H1 (cell line): ENCODE measurements around the gene DVL1. TPM values are rescaled to one million over a fixed set of nuclear protein-coding genes. Genes with fewer than 3 reads are reported as not detected.

Experiments
- CTCF ChIA-PET: fragments of 300-600 bp; sonication (Branson Sonifier 250); formaldehyde crosslinking; loops from one replicate; lab custom pipeline; 2021; ENCODE audit not compliant: partially characterized antibody; lab: Charles Lee
- POLR2A ChIA-PET: fragments of 300-600 bp; sonication (Branson Sonifier 250); formaldehyde crosslinking; loops from one replicate; lab custom pipeline; 2021; ENCODE audit warnings: inconsistent platforms; ENCODE audit not compliant: partially characterized antibody; lab: Charles Lee
- DNase-seq, 2 experiments: peaks; one replicate each; pipeline versions ENCODE4 v3.0.0 to v3.0.0-alpha.2; 2010 to 2022; ENCODE audit warnings: low spot score in 2 of 2, low read depth in 1 of 2, mixed read lengths in 1 of 2
- FAIRE-seq: peaks from 2 replicates; lab custom pipeline; 2011; peaks lifted over from hg19 to GRCh38; lab: Jason Lieb, UNC
- H2AFZ ChIP-seq: 2 replicates; pipeline ENCODE4 v1.8.1; 2012; ENCODE audit warnings: low read length, inconsistent platforms
- H2AK5ac ChIP-seq: 2 replicates; pipeline ENCODE4 v1.6.1; 2013; ENCODE audit warnings: low read depth, low read length
- H2BK120ac ChIP-seq: replicated peaks from 2 replicates; pipeline ENCODE3; 2013; ENCODE audit warnings: low read depth, low read length, inconsistent platforms
- H2BK12ac ChIP-seq: 2 replicates; pipeline ENCODE4 v1.6.1; 2013; ENCODE audit warnings: low read depth, low read length
- H2BK15ac ChIP-seq: 2 replicates; pipeline ENCODE4 v1.6.1; 2013; ENCODE audit warnings: low read length
- H2BK20ac ChIP-seq: 2 replicates; pipeline ENCODE4 v1.6.1; 2013; ENCODE audit warnings: low read length
- H2BK5ac ChIP-seq: 2 replicates; pipeline ENCODE4 v1.6.1; 2013; ENCODE audit warnings: low read depth, low read length
- H3K14ac ChIP-seq: 2 replicates; pipeline ENCODE4 v1.6.1; 2013; ENCODE audit warnings: inconsistent platforms; ENCODE audit not compliant: insufficient read length
- H3K18ac ChIP-seq: 2 replicates; pipeline ENCODE4 v1.6.1; 2013; ENCODE audit warnings: low read length; ENCODE audit errors: extremely low read depth
- H3K23ac ChIP-seq: 2 replicates; pipeline ENCODE4 v1.6.1; 2013; ENCODE audit warnings: inconsistent platforms; ENCODE audit not compliant: insufficient read length
- H3K23me2 ChIP-seq: 2 replicates; pipeline ENCODE4 v1.6.1; 2013; ENCODE audit warnings: low read depth, low read length
- H3K27ac ChIP-seq: 2 replicates; pipeline ENCODE4 v1.6.1; 2011; ENCODE audit warnings: low read depth, low read length, inconsistent platforms
- H3K27me3 ChIP-seq, 4 experiments: replicated peaks in 1 of 4; 1 replicate in 1 of 4; 2 replicates in 3 of 4; pipeline versions ENCODE4 v1.6.1 to v1.8.1; 2011 to 2013; ENCODE audit warnings: low read length in 3 of 4, mild to moderate bottlenecking in 3 of 4, inconsistent platforms in 2 of 4, mixed read lengths in 2 of 4, moderate library complexity in 1 of 4; ENCODE audit not compliant: control insufficient read depth in 3 of 4, insufficient read depth in 3 of 4; ENCODE audit errors: extremely low read depth in 1 of 4
- H3K36me3 ChIP-seq, 4 experiments: 2 replicates each; pipeline versions ENCODE4 v1.6.1 to v1.8.1; 2011 to 2013; ENCODE audit warnings: mild to moderate bottlenecking in 4 of 4, low read length in 3 of 4, moderate library complexity in 2 of 4, control low read depth in 1 of 4, inconsistent platforms in 1 of 4; ENCODE audit not compliant: insufficient read depth in 4 of 4, control insufficient read depth in 2 of 4
- H3K4ac ChIP-seq: replicated peaks from 2 replicates; pipeline ENCODE3; 2013; ENCODE audit warnings: low read length, low read depth, mixed read lengths, inconsistent platforms; ENCODE audit not compliant: insufficient read length
- H3K4me1 ChIP-seq, 4 experiments: replicated peaks in 1 of 4; 1 replicate in 1 of 4; 2 replicates in 3 of 4; pipeline versions ENCODE4 v1.6.1 to v1.8.1; 2011 to 2013; ENCODE audit warnings: low read length in 3 of 4, inconsistent platforms in 2 of 4, mixed read lengths in 1 of 4; ENCODE audit not compliant: insufficient read depth in 4 of 4, control insufficient read depth in 3 of 4
- H3K4me2 ChIP-seq, 2 experiments: 2 replicates each; pipeline versions ENCODE4 v1.6.1 to v1.8.1; 2011 to 2013; ENCODE audit warnings: low read depth in 2 of 2, low read length in 2 of 2, control low read depth in 1 of 2, inconsistent platforms in 1 of 2, mild to moderate bottlenecking in 1 of 2; ENCODE audit not compliant: insufficient read depth in 1 of 2
- H3K4me3 ChIP-seq, 4 experiments: fragments of 200-600, 300-600 bp in 1 of 4; sonication (generic), shearing (Covaris generic), sonication (Bioruptor Twin) in 1 of 4; 2 replicates each; pipeline versions ENCODE4 v1.5.1 to v1.8.1; 2011 to 2016; ENCODE audit warnings: low read length in 4 of 4, low read depth in 3 of 4, control low read depth in 2 of 4, inconsistent platforms in 2 of 4, mild to moderate bottlenecking in 2 of 4, mixed read lengths in 1 of 4, moderate library complexity in 1 of 4; ENCODE audit not compliant: insufficient read depth in 2 of 4; ENCODE audit errors: extremely low read depth in 1 of 4
- H3K56ac ChIP-seq: replicated peaks from 2 replicates; pipeline ENCODE3; 2013; ENCODE audit warnings: low read depth, mild to moderate bottlenecking, mixed read lengths, low read length, inconsistent platforms; ENCODE audit not compliant: insufficient read length
- H3K79me1 ChIP-seq: 2 replicates; pipeline ENCODE4 v1.6.1; 2013; ENCODE audit warnings: low read depth, low read length, control low read depth
- H3K79me2 ChIP-seq, 2 experiments: 2 replicates each; pipeline versions ENCODE4 v1.6.1 to v1.8.1; 2012 to 2013; ENCODE audit warnings: low read length in 2 of 2, mild to moderate bottlenecking in 2 of 2, inconsistent platforms in 1 of 2; ENCODE audit not compliant: insufficient read depth in 2 of 2, control insufficient read depth in 1 of 2
- H3K9ac ChIP-seq, 4 experiments: replicated peaks in 1 of 4; 1 replicate in 1 of 4; 2 replicates in 3 of 4; pipeline versions ENCODE4 v1.6.1 to v1.8.1; 2011 to 2013; ENCODE audit warnings: low read depth in 3 of 4, low read length in 3 of 4, control low read depth in 2 of 4, mild to moderate bottlenecking in 2 of 4, moderate library complexity in 2 of 4, inconsistent platforms in 1 of 4; ENCODE audit errors: extremely low read depth in 1 of 4
- H3K9me3 ChIP-seq, 2 experiments: 2 replicates each; pipeline versions ENCODE4 v1.6.1 to v1.8.1; 2012 to 2013; ENCODE audit warnings: mild to moderate bottlenecking in 2 of 2, moderate library complexity in 2 of 2, control low read depth in 1 of 2, inconsistent platforms in 1 of 2, low read depth in 1 of 2, low read length in 1 of 2, mixed read lengths in 1 of 2; ENCODE audit not compliant: insufficient read depth in 2 of 2
- H4K20me1 ChIP-seq, 2 experiments: replicated peaks in 1 of 2; 2 replicates each; pipeline versions ENCODE3 to v1.8.1; 2011 to 2013; ENCODE audit warnings: inconsistent platforms in 2 of 2, low read length in 2 of 2, mild to moderate bottlenecking in 1 of 2; ENCODE audit not compliant: insufficient read depth in 2 of 2, control insufficient read depth in 1 of 2
- H4K5ac ChIP-seq: 2 replicates; pipeline ENCODE4 v1.6.1; 2013; ENCODE audit warnings: low read length, low read depth, mixed read lengths, inconsistent platforms; ENCODE audit not compliant: insufficient read length
- H4K8ac ChIP-seq: 2 replicates; pipeline ENCODE4 v1.8.0; 2013; ENCODE audit warnings: mild to moderate bottlenecking, moderate library complexity, low read length, inconsistent platforms; ENCODE audit not compliant: insufficient read depth; ENCODE audit errors: extremely low read depth
- H4K91ac ChIP-seq: replicated peaks from 2 replicates; pipeline ENCODE3; 2013; ENCODE audit warnings: low read length, mixed read lengths, inconsistent platforms; ENCODE audit not compliant: insufficient read length
- CBX8 ChIP-seq: fragments of 300-800, 300-1000 bp; sonication (generic); IDR thresholded peaks from 2 replicates; pipeline ENCODE4 v1.7.1; 2016; ENCODE audit warnings: low read depth, low read length, borderline replicate concordance
- NRF1 ChIP-seq: IDR thresholded peaks from 2 replicates; pipeline ENCODE4 v1.6.1; 2011; ENCODE audit warnings: mild to moderate bottlenecking, low read depth, low read length, improper control_type of control experiment
- POLR2AphosphoS5 ChIP-seq: IDR thresholded peaks from 2 replicates; pipeline ENCODE4 v1.6.1; 2011; ENCODE audit warnings: low read depth, low read length
- RFX5 ChIP-seq: IDR thresholded peaks from 2 replicates; pipeline ENCODE4 v1.6.1; 2011; ENCODE audit warnings: low read depth, low read length, improper control_type of control experiment, borderline replicate concordance
- RXRA ChIP-seq: IDR thresholded peaks from 2 replicates; pipeline ENCODE4 v1.6.1; 2011; ENCODE audit warnings: low read depth, mild to moderate bottlenecking, low read length, moderate library complexity; ENCODE audit not compliant: insufficient read depth
- SIX5 ChIP-seq: IDR thresholded peaks from 2 replicates; pipeline ENCODE4 v1.6.1; 2011; ENCODE audit warnings: mild to moderate bottlenecking, low read depth, low read length
- WGBS, 2 experiments: shearing (Covaris generic) in 1 of 2; methylation state at CpG; one replicate each; pipeline versions ENCODE4 v1.1.6 to v1.1.7; 2013 to 2015; ENCODE audit warnings: low lambda C conversion rate in 2 of 2, mixed read lengths in 2 of 2, inconsistent platforms in 1 of 2, low coverage in 1 of 2, missing lambda C conversion rate in 1 of 2; ENCODE audit not compliant: insufficient replicate concordance in 2 of 2, insufficient coverage in 1 of 2, insufficient read length in 1 of 2; ENCODE audit errors: extremely low coverage in 1 of 2, missing lambda C conversion rate in 1 of 2; 5-methylcytosine and 5-hydroxymethylcytosine counted together
- polyA plus RNA-seq, 7 experiments: library from polyadenylated mRNA; depleted of rRNA in 3 of 7; stranded (reverse) in 5 of 7; unstranded in 2 of 7; fragments of >200 nt in 5 of 7; fragments of 200-250 nt in 2 of 7; gene quantifications; 1 replicate in 5 of 7; 2 replicates in 1 of 7; 4 replicates in 1 of 7; pipeline versions ENCODE4 v1.2.1 to v1.2.3, GENCODE V29; 2011 to 2013; ENCODE audit warnings: missing spikeins in 2 of 7, mixed read lengths in 2 of 7
- total RNA-seq: library from RNA; stranded (reverse); fragmentation: NEBNext Ultra II Directional; extraction: Animal tissue kit (Norgen Biotek cat#: 25700); gene quantifications from 2 replicates; pipeline ENCODE4 v1.2.1, GENCODE V29; 2021

DVL1 gene
- total and polyA plus RNA-seq, 2 of the 8 experiments (the other 6 are each of a cell fraction or from before 2014, with no cell fraction given) = 39.4 to 58.9 TPM

GRCh38 chr1:1371364-1371745, 22.1 kb upstream of the DVL1 start:
- TF ChIP-seq NRF1 (no peak), CBX8 (no peak), SIX5 (no peak), POLR2AphosphoS5 (peak; percentile 60; the same call in 1 of the 2 replicates), RFX5 (no peak), RXRA (no peak)
- H3K23me2 ChIP-seq = peaks cover 19% of the 10 kb centered on the region; the same call in 1 of the 2 replicates
- no peak overlapping the region for H2AK5ac ChIP-seq
- no peak overlapping the region for H3K4ac ChIP-seq
- H3K9me3 ChIP-seq = peaks cover 11 to 12% of the 10 kb centered on the region in 2 experiments; a peak in 3 of 4 replicates
- no peak overlapping the region for H4K8ac ChIP-seq
- WGBS, 2 experiments = 90% methylated on average over 10 of the region's 12 CpGs; no CpG with 5 or more reads in 1 of the 2 experiments
- H3K9ac ChIP-seq = no peak overlapping the region
- H3K4me2 ChIP-seq = no peak overlapping the region
- no peak for DNase-seq
- no peak overlapping the region for H4K5ac ChIP-seq
- H4K20me1 ChIP-seq = peaks cover 0 to 13% of the 10 kb centered on the region in 2 experiments
- ChIA-PET CTCF (interaction anchor here (0.6 to 4.5 kb wide), 27 partner anchors 9 to 249 kb away, joined by 3 to 40 read pairs (median 4); partner anchors contain the start of genes CCNL2, DVL1 and MXRA8), POLR2A (interaction anchor here (0.6 to 33.4 kb wide), 10 partner anchors 9 to 948 kb away, joined by 3 to 719 read pairs (median 8); partner anchors contain the start of genes CCNL2, MRPL20 and MXRA8)
- H3K14ac ChIP-seq = no peak overlapping the region
- H2BK120ac ChIP-seq = no peak overlapping the region
- no peak overlapping the region for H2AFZ ChIP-seq
- H3K27me3 ChIP-seq = no peaks in the 10 kb centered on the region
- H3K4me3 ChIP-seq = no peak overlapping the region
- H3K18ac ChIP-seq = no peak overlapping the region
- no peak overlapping the region for H3K23ac ChIP-seq
- no peak overlapping the region for H3K27ac ChIP-seq
- H4K91ac ChIP-seq = no peak overlapping the region
- no peak overlapping the region for H2BK20ac ChIP-seq
- no peak overlapping the region for H2BK5ac ChIP-seq
- peaks cover 0 to 4% (median 0%) of the 10 kb centered on the region in 4 experiments; a peak in 1 of 8 replicates for H3K36me3 ChIP-seq
- peaks cover 5 to 17% of the 10 kb centered on the region in 2 experiments; a peak in 3 of 4 replicates for H3K79me2 ChIP-seq
- H3K56ac ChIP-seq = no peak overlapping the region
- peaks cover 0 to 12% (median 9%) of the 10 kb centered on the region in 4 experiments; a peak in 5 of 7 replicates for H3K4me1 ChIP-seq
- H2BK12ac ChIP-seq = no peak overlapping the region
- no peak overlapping the region for H2BK15ac ChIP-seq
- no peak for FAIRE-seq
- peaks cover 3% of the 10 kb centered on the region; the same call in 1 of the 2 replicates for H3K79me1 ChIP-seq
